Stimulated activated naive CD4-positive, alpha-beta T cell (primary cell): ENCODE results near the gene RAB11FIP4.

Experiments used
- DNase-seq, 6 experiments: peaks; one replicate each; lab custom pipeline; 2025; lab: John Stamatoyannopoulos, UW

The RAB11FIP4 gene

DNA sequence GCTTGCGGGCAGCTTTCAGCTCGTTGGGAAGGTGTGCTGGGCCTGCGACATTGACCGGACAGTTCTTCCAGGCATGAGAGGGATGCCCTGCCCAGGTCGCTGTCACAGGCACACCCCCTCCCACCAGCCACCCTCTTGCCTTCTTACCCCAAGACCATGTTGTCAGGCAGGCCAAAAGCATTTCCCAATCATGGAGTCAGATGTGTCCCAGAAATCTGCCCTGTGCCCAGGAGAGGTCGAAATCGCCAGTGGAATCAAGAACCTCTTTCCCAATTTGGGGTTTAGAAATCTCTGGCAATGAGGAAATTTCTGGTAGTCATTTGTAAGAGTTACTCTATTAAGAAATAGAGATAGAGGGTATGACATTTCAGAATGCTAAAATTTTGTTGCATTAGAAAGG is 177.1 kb downstream of the RAB11FIP4 start:
- DNase-seq = no peak

DNA sequence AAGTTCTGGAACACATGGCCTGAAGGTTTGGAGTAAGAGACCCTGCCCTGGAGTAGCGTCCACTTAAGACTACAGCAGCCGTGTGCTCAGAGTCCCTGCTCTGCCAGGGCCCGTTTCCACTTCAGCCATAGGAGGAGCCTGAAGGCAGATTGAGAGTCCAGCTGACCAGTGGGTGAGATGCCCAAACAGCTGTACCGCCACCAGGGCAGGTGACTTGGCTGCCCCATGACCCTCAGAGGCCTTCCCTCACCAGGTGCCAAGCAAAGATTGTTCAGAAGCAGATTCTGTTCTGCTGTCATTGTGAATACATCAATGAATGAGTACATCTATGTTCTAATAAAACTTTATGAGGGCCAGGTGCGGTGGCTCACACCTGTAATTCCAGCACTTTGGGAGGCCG is 178.8 kb downstream of the RAB11FIP4 start:
- DNase-seq = no peak

DNA sequence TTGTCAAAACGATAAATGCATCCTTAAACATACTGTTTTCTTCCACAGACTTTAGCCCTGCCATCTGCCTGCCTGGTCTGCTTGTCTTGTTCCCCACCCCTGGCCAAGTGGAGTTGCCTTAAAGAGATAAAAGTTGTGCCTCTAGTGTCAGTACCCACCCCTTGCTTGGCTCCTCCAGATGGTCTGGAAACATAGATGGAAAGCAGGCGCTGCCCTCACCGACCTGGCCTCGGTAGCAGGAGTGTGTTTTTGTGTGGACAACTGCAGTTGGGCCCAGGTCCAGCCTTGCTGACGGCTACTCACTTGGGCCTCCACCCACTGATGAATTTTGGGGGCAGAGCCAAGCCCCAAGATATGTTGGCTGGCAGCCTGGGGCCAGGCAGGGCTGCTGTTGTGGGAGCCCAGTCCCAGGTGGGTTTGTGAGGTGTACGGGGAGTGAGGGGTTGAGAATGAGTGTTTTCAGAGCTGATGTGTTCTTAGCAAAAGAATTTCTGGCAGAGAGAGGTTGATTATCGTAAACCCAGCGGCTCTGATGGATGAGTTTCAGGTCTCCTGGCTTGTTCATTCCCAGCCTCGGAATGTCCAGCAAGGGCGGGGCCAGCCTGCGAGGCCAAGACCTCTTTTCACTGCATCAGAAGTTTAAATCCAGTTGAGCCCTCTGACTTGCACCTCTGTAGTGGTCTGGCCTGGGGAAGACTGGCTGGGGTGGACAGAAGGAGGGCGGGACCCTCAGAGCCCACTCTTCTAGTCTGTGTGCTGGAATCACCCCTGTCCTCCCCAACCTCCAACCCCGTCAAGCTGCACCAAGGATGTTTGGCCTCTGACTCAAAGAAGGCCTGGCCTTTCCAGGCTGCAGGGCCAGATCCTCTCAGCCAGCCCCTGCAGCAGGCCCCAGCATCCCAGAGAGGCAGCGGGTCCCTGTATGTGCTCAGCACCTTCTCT is 179.7 kb downstream of the RAB11FIP4 start:
- DNase-seq = no peak

DNA sequence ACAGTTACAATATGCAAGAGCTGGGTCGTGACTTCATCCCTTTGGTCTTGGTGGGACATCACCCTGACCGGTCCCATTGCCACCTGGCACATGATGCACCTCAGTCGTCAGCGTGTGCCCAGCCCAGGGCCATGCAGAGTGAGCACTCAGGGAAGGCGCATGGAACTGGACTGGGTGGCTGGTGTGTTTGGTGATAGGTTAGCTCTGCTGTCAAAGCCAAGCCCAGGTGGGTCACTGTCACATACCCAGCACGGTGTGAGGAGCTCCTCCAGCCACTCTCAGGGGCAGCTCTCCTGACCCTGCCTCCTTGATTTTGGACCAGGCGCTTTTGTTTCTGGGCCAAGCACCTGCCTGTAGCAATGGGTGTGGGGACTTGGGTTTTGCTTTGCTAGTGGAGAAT is 180.9 kb downstream of the RAB11FIP4 start:
- no peak for DNase-seq

DNA sequence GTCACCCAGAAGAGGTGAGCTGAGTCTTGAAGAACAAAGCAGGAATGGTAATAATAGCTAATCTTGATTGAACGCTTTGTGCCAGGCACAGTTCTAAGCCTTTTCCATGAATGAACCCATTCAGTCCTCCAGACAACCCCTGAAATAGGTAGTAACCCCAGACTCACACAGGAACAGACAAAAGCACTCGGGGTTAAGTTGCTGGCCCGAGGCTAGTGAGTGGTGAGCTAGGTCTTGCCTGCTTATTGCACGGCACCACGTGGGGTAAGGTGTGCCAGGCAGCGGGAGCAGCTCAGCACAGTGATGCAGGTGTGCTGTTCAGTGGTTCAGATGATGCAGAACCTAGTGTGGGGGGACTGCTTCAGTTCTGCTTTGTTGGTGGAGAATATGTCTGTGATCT is 181.6 kb downstream of the RAB11FIP4 start:
- DNase-seq = no peak

DNA sequence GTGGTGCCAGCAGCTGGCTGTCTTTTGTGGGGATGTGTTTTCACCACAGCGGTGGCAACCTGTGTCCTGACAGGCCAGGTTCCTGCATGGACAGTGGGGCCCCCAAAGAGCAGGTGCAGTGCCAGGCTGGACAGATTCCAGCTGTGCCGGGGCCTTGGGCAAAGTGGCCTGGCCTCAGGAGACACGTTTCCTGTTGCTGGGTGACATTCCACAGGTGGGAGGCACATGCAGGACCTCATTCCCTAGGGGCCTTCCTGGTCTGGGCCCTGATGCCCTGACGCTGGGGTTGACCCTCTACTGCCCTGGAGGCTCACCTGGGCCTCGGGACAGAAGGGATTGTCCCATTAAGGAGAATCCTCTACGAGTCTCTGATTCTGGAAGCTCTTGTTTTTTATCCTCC is 182.4 kb downstream of the RAB11FIP4 start:
- DNase-seq = no peak

DNA sequence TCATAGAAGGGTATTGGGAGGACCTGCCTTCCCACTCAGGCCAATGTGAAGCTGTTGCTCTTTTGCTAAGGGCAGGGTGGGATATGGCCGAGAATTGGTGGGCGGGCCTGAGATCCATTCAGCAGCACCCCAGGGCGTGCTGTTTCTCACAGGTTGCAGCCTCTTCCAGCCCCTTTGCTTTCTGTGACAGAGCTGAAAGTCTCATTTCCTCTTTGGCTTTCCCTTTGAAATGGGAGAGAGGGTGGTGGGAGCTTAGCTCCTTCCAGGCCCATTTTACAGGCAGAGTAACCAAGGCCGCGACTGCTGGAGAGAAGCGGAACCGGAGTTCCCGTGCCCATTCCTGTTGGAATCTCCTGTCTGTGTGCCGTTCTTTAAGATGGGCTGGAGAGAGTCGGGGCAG is 183.0 kb downstream of the RAB11FIP4 start:
- DNase-seq = no peak

DNA sequence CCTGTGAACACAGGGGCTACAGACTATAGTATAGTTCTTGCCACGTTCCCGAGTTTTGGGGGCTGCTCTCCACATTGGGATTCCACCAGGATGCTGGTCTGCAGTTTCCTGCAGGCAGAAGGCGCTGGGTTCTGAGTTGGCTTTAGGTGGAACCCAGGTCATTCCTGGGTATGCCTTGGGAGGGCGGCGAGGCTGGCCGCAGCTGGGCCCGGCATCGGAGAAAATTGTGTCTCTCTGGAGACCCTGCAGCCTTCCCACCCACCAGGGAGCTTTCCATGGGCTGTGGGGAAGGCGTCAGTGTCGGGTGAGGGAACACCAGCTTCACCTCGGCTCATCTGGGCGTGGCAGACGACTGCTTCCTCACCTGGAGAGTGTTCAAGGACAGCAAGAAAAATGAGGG is 183.6 kb downstream of the RAB11FIP4 start:
- DNase-seq = no peak

DNA sequence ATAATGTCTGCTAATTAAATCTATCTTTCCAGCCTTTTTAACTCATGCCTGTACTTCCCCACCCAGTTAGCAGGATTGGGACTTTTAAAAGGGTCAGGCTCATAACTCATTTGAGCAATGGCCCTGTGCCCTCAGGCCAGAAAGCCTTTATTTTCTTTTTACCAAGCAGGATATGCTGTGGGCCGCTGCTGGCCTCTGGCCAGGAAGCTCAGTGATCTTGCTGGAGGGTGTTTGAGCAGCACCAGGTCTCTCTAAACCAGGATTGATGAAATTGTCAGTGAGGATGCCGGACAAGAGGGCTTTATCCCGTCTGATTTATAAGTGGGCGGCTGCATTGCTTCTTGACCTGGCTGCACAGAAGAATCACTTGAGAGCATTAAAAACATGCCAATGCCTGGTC is 187.8 kb downstream of the RAB11FIP4 start:
- DNase-seq = no peak

DNA sequence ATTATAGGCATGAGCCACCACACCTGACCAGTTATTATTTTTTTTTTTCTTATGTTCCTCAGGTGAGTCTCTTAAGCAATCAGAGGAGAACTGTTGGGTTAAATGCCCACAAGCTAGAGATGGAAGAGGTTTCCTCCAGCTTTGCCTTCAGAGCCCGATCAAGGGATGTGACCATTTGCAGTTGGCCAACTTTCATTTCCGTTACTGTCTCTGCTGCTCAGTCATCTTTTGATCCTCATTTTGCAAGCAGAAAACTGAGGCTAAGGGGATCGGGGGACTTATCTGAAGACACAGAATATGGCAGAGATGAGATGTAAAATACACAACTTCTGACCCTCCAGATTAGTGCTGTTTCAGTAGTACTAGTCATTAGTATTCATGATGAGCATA is 188.8 kb downstream of the RAB11FIP4 start:
- DNase-seq = no peak

DNA sequence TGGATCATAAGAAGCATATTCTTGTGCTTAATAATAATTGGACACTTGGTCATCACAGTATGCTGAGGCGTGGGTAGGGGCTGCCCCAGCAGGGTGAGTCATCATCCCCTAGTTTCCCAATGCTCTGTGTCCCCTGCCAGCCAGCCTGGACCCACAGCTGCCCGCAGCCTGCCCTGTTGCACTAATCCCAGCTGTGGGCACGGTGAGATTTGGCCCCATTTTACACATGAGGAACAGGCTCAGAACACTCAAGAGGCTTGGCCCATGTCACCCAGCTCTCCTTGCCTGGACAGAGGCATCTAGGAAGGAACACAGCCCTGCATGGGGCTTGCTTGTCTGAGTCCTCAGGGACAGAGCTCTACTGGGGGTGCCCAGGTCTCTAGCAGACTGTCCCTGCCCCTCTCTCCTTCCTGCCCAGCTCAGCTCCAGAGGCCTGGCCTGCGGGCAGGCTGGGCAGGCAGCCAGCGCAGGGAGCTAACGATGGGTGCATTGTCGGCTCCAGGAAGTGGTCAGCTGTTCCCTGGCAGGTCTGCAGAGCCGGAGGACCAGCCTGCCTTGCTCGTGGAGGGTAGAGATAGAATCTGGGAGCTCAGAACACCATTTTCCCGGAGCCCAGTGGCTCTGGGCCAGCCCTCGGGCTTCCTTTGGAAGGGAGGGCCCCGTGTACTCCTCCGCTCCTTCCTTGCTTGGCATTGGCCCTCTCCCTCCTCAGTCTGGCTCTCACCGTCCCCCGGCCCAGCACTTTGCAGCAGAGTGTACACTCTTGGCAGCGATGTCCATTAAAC is 189.4 kb downstream of the RAB11FIP4 start:
- DNase-seq = no peak

DNA sequence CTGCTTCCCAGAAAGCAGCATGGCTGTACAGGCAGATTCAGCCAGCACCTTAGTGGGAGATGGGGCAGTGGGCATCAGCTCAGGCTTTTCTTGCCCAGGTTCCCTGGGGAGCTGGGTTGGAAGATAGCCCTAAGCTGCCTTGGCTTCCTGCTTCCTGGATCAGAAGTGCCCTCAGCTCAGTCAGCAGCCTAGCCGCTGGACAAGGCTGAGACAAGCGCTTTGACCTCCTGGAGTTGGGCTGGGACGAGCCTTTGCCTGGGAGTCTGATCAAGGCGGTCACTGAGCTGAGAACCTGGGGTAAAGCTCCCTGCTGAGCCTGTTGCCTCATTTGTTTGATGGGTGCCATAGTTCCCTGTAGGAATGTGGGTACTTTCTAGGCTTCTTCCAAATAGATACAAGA is 190.0 kb downstream of the RAB11FIP4 start:
- no peak for DNase-seq

DNA sequence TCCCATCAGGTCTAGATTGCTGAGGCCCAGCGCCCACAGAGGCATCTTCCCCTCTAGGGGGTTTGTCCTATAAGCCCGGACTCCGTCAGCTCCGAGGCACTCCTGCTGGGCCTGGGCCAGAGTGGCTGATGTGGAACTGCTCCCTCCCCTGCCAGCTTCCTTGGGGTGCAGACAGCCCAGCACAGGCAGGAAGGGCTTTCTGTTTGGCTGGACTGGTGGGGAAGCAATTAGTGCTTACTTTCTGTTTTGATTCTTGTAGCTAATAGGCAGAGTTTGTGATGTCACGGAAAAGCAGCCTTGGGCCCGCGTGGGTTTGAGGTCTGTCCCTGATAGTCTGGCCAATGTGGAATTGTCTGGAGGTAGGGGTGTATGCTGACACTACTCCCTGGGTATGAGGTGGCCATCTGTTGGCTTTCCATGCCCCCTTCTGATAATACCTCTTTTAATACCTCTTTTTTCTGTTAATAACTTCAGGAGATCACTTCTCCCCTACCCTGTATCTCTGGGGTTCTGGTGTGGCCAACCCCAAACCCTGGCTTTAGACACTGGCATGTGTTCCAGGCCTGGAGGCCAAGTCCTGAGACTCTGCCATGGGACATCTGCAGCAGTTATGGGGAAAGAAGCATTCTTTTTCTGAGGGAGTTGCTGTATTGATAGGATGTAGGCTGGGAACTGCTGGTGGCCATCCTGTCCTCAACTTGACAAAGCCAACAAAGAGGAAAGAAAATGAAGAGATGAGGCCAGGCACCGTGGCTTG is 190.9 kb downstream of the RAB11FIP4 start:
- DNase-seq = no peak

DNA sequence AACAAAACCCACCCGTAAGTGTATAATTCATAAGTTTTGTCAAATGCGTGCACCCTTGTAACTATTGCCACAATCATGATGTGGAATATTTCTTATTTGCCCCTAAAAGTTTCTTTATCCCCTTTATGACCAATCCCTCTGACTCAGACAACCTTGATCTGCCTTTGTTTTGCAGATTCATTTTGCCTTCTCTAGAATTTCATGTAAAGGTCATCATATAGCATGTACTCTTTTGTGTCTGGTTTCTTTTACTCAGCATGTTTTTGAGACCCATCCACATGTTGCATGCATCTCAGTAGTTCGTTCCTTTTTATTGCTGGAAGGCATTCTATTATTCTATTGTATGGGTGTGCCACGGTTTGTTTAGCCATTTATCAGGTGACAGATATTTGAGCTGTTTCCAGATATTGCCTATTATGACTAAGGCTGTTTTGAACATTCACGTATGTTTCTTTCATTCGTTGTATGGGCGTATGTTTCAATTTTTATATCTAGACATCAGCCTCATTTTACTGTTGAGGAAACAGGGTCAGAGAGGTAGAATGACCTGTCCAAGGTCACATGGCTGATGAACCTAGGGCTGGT is 192.4 kb downstream of the RAB11FIP4 start:
- DNase-seq = no peak

DNA sequence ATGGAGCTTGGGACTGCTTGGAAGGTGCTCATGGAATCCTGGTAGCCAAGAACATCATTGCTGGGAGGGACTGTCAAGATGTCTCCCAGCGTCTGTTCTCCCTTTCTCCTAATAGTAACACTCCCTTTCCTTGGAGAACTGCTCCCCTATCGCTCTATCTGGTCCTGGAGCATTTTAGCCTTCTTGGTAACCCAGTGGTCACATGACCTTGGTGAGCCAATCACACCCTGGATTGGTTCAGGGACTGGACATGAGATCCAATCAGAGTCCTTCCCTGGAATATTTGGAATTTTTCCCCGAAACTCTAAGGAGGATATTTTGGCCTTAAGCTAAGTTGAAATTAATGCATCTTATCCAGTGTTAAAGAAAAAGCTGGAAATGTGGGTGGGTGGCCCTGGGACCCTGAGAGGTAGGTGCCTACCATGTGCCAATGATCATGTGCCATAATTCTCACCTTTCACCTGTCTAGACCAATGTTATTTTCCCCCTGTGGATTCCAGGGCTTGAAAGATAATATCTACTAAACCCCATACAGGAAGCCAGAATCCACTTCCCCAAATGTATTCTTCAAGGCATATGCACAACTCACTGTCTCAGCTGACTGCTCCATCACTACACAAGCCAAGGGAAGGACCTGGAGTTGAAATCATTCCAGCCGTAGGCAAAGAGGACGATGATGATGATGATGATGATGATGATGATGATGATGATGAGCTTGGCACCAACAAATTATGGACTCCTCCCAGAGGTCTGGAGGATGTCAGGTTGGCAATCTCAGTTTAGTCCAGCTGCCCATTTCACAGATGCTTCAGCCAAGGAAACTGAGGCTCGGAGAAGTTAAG is 193.2 kb downstream of the RAB11FIP4 start:
- no peak for DNase-seq

DNA sequence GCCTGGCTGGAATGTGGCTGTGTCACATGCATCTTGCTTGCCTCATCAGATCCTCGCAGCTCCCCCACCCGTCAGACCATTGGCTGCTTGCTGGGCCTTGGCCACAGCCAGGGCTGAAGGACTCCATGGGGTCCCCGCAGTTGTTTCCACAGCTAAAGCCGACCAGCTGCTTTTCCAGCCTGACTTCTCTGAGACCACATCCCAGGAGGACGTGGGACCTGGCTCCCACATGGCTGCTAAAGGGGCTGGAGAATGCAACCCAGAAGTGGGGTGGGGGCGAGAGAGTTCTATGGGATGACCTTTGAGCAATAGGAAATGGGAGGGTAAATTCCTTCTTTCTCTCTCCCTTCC is 193.8 kb downstream of the RAB11FIP4 start:
- DNase-seq = no peak

DNA sequence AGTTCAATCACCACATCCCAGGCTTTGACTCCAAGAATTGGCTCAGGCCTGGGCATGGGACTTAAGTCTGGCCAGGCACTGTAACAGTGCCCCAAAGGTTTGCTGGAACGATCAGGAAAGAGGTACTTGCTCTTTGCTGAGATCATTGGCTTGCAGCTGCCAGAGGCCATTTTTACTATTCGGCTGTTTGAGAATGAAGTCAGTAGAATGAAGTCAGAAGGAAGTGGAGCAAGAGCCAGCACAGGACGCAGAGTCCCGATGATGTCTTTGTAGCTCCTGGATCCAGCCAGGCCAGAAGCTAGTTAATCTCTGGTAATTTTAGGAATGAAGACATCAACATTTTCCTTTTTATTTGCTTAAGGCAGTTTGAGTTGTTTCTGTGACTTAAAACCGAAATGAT is 195.5 kb downstream of the RAB11FIP4 start:
- no peak for DNase-seq

DNA sequence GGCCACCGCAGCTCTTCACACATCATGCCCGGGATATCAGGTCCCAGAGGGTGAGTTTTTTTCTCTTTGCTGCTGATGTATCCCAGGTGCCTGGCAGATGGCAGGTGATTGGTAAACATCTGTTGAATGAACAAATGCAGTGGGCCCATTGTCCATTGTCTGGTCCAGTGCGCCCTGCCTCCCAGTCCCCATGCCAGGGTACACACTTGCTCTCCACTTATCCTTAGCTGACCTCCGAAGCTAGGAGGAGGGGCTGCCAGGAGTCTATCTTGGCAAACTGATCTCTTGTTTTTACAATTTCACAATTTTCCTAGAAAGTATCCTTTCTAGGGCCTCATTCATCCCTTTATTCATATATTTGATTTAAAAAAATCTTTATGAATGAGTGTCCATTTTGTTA is 196.0 kb downstream of the RAB11FIP4 start:
- no peak for DNase-seq
